ENCODE measurements around the gene LRIG1.
"Not testable (repeated sequence)": the region's sequence is repeated elsewhere in the genome, so short reads cannot be mapped to it uniquely, and the experiment has no call there.

LRIG1 gene

GRCh38 chr3:66441129-66441528, 59.7 kb downstream of the LRIG1 start:
- DNase-seq = no peak

- DNase-seq = no peak
Observed at GRCh38 chr3:66439666-66440344, 61.0 kb downstream of the LRIG1 start.

- no peak for DNase-seq
Observed at GRCh38 chr3:66438046-66438445, 62.8 kb downstream of the LRIG1 start.

- DNase-seq = no peak
Observed at GRCh38 chr3:66437341-66437929, 63.4 kb downstream of the LRIG1 start.

GRCh38 chr3:66435989-66436388, 64.8 kb downstream of the LRIG1 start:
- DNase-seq = no peak

- no peak for DNase-seq
Observed at GRCh38 chr3:66434726-66435125, 66.1 kb downstream of the LRIG1 start.

- no peak for DNase-seq
Observed at GRCh38 chr3:66433522-66433782, 67.4 kb downstream of the LRIG1 start.

GRCh38 chr3:66432767-66433521, 67.9 kb downstream of the LRIG1 start:
- no peak for DNase-seq

GRCh38 chr3:66432041-66432766, 68.6 kb downstream of the LRIG1 start:
- no peak for DNase-seq

- DNase-seq = no peak
Observed at GRCh38 chr3:66431494-66431893, 69.3 kb downstream of the LRIG1 start.

- DNase-seq = no peak
Observed at GRCh38 chr3:66430876-66431275, 69.9 kb downstream of the LRIG1 start.

- DNase-seq = no peak
Observed at GRCh38 chr3:66428733-66429132, 72.1 kb downstream of the LRIG1 start.

- no peak for DNase-seq
Observed at GRCh38 chr3:66427951-66428474, 72.8 kb downstream of the LRIG1 start.

GRCh38 chr3:66427352-66427751, 73.5 kb downstream of the LRIG1 start:
- no peak for DNase-seq

- no peak for DNase-seq
Observed at GRCh38 chr3:66426135-66426534, 74.7 kb downstream of the LRIG1 start.

GRCh38 chr3:66425576-66426114, 75.2 kb downstream of the LRIG1 start:
- DNase-seq = no peak

GRCh38 chr3:66425032-66425431, 75.8 kb downstream of the LRIG1 start:
- no peak for DNase-seq

GRCh38 chr3:66423791-66424190, 77.0 kb downstream of the LRIG1 start:
- no peak for DNase-seq

GRCh38 chr3:66421893-66422292, 78.9 kb downstream of the LRIG1 start:
- not testable (repeated sequence) for DNase-seq

GRCh38 chr3:66421144-66421543, 79.7 kb downstream of the LRIG1 start:
- DNase-seq = not testable (repeated sequence)

GRCh38 chr3:66419036-66419435, 81.8 kb downstream of the LRIG1 start:
- DNase-seq = no peak

- DNase-seq = no peak
Observed at GRCh38 chr3:66418475-66418931, 82.3 kb downstream of the LRIG1 start.

All from activated T-cell treated with anti-CD3 and anti-CD28 coated beads for 4 hours (primary cell).